Nucleus accumbens (tissue), 56 donors: Measurements from ENCODE around the gene PIGC.

Experiments
- DNase-seq, 56 donors: peaks; one replicate each; lab custom pipeline; 2025; lab: John Stamatoyannopoulos, UW

PIGC gene

DNA sequence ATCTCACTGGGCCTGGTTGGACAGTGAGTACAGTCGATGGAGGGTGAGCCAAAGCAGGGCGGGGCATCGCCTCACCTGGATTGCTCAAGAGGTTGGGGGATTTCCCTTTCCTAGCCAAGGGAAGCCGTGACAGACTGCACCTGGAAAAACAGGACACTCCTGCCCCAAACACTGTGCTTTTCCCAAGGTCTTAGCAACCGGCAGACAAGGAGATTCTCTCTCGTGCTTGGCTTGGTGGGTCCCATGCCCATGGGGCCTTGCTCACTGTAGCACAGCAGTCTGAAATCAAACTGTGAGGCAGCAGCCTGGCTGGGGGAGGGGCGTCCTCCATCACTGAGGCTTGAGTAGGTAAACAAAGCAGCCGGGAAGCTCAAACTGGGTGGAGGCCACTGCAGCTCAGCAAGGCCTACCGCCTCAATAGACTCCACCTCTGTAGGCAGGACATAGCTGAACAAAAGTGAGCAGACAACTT is 12.1 kb downstream of the PIGC start:
- DNase-seq = no peak

DNA sequence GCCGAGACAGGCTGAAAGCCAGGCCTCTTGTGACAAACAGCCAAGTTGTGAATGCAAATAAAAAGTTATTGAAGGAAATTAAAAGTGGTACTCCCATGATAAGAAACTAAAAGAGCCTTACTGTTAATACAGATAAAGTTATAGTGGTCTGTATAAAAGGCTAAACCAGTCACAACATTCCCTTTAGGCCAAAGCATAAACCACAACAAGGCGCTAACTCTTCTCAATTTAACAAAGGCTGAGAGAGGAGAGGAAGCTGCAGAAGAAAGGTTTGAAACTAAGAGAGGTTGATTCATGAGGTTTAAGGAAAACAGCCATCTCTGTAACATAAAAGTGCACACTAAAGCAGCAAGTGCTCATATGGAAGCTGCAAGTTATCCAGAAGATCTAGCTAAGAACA is 12.7 kb downstream of the PIGC start:
- no peak for DNase-seq

DNA sequence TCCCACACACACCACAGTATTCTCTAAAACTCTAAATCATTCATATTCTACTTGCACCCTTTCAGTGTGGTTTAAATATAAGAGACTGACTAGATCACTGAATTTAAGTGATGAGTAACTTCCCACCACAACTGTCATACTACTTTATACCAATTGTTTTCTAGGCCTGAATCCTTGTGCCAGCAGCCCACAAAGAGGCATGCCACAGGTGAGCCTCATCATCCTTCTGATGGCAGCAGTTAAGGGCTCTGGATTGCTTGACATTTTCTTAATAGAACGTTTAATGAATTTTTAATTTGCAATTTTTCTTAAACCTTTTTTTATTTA is 13.8 kb downstream of the PIGC start:
- no peak for DNase-seq

DNA sequence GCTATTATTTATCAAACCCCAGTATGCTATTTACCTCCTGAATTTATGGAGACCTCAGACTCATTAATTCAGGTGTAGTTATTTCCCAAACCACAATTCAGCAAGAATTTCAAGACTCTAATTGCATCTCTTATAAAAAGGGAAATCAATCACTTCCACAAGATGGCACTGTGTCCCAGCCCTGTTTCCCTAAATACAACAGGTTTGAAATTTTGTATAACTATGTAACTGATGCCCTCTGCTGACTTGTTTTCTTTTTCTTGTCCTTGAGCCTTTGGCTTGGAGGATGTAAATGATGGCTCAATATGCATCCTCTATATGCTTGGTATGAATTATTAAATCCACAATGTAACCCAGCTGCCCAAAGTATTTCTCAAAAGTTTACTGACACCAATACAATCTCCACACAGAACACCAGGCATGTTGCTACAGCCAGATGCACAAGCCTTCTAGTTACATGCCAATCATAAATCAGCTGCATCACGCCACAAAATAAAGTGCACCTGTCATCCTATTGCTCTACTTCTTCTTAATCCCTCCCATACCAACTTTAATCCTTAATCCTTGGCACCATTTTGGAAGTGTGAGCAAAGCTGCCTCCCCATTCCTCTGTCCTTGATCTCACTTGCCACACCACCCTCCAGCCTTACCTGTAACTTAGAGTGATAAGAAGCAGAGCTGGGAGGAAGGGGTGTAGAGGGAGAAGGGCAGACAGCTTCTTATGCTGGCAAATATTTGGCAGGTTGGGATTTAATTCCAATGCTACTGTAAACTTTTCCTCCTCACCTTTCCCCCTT is 14.3 kb downstream of the PIGC start:
- peak in 9 of 56 donors; percentile 4 to 51 (median 9) for DNase-seq

DNA sequence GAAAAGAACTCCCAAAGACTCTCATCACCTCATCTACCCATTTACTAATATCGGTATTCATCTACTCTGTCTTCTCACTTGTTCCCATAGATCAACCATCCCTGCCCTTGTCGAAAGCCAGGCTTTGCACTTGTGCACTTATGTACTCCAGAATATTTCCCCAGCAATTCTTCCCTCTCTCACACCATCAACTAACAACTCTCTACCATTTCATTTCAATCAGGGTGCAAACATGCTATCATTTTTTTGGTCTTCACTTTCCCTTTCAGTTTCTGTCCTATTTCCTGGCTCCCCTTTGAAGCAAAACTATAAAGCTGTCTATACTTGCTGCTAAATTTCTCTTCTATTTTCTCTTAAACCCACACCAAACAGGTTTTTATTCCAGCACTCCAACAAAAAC is 16.7 kb downstream of the PIGC start:
- no peak for DNase-seq

DNA sequence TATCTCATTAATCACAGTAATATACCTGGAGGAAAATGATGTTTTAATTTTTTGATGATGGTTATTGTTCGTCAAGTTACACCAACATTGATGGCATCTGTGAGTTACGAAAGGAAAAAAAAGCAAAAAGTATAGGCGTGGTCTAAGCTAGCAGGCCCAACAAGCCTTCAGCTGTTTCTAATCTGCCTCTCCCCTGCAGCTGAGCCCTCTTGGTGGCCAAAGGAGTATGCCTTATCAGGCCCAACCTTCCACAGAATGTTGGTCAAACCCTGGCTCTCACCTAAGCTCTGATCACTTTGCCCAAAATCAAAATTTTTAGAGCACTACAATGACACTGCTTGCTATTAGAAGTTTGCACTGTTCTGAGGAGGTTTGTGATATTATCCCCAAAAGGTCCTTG is 18.5 kb downstream of the PIGC start:
- no peak for DNase-seq

DNA sequence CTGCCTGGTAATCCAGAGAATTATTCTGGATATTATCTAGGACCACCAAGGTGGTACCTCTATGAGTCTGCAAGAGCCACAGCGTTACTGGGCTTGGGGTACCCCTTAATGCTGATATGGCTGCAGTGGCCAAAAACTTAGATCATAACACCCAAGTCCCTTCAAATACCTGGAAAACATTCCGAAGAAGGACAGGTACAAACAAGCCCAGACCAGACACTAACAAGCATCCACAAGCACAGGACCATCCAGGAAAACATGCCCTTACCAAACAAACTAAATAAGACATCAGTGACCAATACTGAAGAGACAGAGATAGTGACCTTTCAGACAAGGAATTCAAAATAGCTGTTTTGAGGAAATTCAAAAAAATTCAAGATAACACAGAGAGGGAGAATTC is 20.5 kb downstream of the PIGC start:
- no peak for DNase-seq

DNA sequence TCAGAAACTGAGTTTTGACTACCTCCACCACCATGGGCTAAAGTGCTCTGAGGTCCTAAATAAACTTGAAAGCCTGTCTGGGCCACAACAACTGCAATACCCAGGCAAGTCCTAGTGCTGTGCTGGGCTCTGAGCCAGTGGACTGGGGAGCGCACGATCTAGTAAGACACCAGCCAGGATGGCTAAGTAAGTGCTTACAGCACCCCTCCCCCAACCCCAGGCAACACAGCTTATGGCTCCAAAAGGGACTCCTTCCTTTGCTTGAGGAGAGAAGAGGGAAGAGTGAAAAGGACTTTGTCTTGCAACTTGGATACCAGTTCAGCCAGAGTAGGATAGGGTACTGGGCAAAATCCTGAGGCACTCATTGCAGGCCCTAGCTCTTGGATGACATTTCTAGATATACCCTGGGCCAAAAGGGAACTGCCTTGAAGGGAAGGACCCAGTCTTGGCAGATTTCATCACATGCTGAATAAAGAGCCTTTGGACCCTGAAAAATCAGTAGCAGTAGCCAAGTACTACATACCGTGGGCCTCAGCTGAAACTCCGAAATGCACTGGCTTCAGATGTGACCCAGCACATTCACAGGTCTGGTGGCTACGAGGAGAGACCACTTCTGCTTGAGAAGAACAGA is 21.8 kb downstream of the PIGC start:
- DNase-seq = peak in 33 of 56 donors; percentile 2 to 65 (median 21)

DNA sequence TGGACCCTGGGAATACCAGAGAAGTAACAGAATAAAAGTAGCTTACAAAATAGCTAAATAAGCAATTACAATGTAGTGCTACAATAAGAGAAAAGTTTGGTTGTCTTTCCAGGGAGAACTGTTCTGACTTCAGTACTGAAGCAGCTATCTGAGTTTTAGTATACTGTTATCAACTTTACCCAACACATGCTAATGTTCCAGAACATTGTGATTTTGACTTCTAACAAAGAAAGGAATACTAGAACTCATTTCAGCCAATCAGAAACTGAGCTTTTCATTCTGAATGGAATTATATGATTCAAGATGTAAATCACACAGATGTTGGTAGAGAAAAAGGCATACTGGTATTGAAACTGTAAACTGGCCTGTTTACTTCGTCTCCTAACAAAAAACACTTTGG is 23.5 kb downstream of the PIGC start, which contains the start of gene C1orf105:
Gene C1orf105 (plus strand): TSS at position 301 of the 400 bp plus-strand sequence. CDS start 201 bp downstream, outside the sequence.
- no peak for DNase-seq

DNA sequence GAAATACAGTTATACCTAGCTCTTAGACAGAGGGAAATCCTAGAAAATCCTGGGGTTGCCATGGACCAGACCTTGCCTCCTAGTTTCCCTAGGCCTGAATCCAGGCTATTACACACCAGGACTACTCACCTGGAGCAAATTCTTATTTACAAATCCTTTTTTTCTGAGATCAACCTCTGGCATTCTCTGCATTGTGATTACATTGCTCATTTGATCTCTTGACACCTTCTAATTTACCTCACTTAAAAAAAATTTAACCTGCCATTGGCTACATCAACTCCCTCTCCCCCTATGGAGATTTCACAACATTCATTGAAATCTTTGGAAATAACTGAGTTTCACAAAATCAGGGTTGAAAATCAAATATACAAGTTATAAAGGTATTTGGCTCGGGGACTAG is 26.3 kb downstream of the PIGC start:
- DNase-seq = no peak

DNA sequence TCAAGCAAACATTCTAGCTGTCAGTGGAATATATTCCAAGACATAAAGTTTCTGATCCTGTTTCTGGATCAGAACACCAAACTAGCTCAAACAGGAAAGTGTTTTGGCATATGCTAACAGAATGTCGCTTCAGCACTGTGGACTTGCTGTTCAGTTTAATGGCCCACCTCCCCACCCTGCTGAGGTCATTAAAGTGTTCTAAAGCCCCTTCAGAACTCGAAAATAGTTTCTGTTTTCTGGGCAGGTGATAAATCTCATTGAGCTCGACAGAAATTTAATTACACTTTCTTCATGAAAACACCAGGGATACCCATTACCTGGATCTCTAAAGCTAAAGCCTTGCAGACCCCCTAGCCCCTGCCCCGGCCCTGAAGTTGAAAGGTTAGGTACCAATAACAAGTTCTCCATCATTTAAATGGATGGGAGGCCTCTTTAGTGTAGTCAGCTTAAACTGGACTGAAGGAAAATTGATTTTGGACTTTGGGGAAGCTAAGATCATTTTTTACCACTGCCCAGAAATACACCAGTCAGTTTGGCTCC is 27.3 kb downstream of the PIGC start:
- no peak for DNase-seq

DNA sequence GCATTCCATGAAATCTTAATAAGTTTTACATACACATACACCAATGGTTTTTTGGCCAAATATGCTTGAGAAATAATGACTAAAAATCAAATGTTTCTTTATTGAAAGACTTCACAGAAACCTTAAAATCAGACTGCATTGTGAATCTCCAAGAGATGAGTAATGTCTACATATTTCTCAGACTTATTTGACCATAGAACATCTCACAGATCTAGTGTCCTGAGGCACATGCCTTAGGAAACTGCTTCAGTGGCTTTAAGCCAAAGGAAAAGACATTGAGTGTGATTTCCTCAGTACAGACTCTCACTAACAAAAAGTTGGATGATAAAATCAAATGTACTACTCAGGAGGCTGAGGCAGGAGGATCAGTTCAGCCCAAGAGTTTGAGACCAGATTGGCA is 29.5 kb downstream of the PIGC start:
- DNase-seq = no peak

DNA sequence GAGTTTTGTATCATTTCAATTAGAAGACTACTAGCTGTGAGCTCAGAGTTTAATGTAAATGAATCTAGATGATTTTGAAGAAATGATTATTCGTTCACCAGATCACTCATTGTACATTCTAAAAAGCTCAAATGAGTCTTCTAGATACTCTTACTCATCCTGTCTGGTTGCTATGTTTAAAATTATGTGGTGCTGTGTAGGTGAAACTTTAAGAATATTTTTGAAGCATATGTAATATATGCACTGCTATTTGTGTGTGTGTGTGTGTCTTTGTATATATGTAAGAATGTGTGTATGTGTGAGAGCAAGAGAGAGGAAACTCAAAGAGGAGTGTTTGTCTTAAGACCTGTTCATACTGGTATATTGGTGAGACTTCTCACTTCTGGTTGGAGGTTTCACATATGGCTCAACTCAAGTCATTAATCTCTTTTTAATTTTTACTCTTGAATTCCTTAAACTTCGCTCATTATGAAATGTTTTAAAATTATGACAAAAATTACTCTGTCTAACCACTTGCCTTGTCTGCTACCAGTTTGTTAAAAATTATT is 32.0 kb downstream of the PIGC start:
- no peak for DNase-seq

DNA sequence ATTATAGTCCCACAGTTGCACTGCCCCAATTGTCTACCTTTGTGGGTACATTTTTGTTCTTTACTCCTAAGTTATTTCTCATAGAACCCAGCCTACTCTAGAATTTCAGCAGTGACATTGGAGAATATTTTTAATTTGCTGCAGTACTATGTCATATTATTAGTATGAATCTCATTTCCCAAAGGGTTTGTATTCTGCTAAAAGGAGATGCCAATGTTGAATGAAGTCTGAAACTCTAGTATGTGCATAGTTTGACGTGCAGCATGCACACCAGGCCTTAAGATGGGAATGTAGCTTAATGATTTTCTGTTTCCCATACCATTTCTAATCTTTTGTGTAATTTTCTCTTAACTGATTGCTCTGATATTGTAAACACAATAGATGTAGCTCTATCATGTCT is 33.8 kb downstream of the PIGC start:
- DNase-seq = no peak

DNA sequence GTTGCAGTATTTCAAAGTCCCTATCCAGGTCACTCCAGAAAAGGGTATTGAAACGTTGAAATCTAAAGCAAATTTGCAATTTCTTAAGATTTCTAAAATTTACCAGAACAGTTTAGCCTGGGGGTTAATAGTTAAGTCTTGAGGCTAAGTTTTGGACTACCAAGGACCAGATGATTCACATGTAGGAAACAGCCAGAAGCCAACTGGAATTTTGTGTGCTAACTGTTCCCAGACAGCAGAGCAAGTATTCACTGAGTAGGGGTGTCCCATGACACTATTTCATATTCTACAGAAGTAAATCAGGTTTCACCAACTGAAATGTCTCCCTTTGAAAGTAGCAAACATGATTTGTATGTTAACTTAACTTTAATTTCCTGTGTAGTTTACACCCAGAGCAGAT is 34.9 kb downstream of the PIGC start:
- no peak for DNase-seq

DNA sequence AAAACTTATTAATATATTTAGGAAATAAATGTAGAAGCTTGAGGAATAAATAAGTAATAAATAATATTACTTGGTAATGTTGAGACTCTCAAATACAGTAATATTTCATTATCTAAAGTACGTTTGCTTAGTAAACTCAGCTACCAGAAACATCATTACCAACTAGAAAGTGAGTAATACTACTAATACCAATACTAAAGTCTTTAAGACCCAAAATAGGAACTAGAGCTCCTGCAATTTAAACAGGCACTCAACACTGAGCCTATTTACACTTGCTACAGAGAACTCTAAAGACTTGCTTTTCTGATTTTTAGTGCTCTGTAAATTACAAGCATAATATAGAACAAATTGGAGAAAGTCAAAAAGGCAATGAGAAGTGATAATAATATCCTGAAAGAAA is 36.9 kb downstream of the PIGC start:
- no peak for DNase-seq

DNA sequence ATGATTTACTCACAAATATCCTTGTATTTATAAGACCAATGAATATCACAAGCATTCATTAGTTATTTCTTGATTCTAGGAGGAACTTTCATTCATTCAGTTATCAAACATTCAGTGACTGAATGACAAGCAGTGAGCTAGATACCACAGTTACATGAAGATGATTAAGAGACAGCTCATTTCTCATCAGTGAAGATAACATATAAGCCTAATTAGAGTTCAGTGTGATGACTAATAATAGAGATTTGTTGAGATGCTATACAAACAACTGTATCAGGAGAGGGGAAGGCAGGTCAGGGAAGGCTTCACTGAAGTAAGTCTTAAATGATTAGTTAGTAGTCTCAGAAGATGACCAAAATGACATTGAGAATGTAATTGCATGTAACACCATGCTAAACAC is 38.0 kb downstream of the PIGC start:
- DNase-seq = no peak

DNA sequence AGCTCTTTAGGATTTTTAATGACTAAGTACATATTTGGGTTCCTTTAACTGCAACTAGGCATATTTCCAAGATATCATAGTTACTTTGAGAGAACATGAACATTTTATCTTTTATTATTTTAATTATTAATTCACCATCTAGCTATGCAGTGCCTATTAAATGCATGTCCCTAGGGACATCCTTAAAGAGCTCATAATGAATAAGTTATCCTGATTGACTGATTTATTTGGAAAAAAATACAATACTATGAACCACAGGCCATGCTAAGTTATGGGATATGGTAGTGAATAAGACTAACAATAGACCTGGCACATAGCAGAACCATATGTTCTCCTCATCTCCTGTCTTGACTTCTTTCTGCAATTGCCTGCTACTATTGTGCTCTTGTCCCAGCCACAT is 39.7 kb downstream of the PIGC start:
- DNase-seq = no peak

DNA sequence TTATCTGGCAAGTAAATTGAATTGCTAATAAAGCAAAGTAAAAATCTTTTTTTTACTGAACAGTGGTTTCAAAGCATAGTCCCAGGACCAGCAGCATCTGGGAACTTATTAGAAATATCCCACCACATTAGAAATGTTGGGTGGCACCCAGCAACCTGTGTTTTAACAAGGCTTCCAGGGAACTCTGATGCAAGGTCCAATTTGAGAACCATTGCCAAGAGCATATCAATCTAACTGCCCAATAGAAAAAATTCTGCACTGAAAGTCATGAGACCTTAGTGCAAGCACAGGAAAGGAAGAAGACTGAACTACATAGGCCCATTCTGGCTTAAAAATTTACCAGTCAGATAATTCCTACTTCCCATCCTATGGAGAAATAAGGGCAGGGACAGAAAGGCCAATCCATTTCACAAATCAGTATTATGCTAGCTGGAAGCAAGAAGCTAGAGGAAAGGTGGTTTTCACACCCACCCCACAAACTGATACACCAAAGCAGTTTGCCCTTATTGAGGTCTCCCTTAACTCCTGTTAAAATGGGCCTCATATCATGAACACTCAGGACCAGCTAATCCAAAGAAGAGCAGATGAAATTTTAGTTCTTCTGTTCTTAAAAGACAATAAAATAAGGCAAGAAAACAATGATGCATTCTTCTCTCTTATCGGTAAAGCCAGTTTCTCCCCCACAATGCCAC is 40.8 kb downstream of the PIGC start:
- no peak for DNase-seq

DNA sequence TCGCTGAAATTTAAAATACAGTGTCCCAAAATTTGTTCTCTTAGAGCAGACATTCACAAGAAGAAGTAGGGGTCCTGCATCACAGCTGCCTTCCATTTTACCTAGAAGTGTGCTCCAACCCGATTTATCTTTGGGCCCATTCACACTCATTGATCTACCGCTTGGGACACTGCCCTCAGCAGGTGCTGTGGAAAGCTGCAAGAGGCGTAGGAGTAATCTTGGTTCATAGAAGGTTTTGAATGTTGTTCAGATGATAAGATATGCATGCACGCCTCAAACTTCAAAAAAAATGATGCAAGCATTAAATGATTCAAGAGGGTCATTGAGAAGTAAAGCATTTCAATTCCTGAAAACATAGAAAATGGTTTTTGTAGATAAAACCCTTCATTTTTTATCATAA is 42.0 kb downstream of the PIGC start:
- DNase-seq = no peak

DNA sequence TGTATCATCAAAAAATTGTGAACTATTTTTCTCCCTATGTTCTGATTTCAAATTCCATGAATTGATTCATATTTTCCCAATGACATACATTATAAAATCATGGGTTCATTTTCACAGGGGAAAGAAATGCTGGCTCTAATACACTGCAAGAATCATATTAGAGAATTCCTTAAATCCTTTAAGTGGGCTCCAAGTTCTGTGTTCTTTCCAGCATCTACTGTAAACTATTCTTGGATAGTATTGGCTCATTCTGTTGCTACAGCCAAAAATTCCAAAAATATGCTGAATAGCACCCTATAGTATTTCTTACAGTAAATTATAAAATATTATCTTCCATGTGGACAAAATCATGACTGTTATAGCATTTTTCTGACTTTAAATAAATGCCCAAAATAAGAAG is 42.4 kb downstream of the PIGC start:
- DNase-seq = no peak
